Kidney (tissue), 14 donors: Measurements from ENCODE around the gene MEI1. TPM values are rescaled to one million over a fixed set of nuclear protein-coding genes. Genes with fewer than 3 reads are reported as not detected.

Experiments used
- DNase-seq, 5 donors: peaks; one replicate each; pipeline ENCODE4 v3.0.0-alpha.2; 2013 to 2020
- FAIRE-seq: peaks from 2 replicates; lab custom pipeline; 2012; peaks lifted over from hg19 to GRCh38; lab: Jason Lieb, UNC
- H3K27ac ChIP-seq, 2 donors: one replicate each; pipeline ENCODE4 v1.7.0; 2013; ENCODE audit warnings: low read depth in 2 of 2, low read length in 2 of 2, inconsistent platforms in 1 of 2
- H3K27me3 ChIP-seq: one replicate; pipeline ENCODE4 v1.7.1; 2013; ENCODE audit warnings: low read length, inconsistent platforms; ENCODE audit not compliant: control insufficient read depth, insufficient read depth
- H3K36me3 ChIP-seq, 3 donors: one replicate each; pipeline versions ENCODE4 v1.7.0 to v1.7.1; 2013; ENCODE audit warnings: low read length in 3 of 3, control low read depth in 1 of 3, inconsistent platforms in 1 of 3; ENCODE audit not compliant: insufficient read depth in 3 of 3, control insufficient read depth in 2 of 3
- H3K4me1 ChIP-seq, 3 donors: one replicate each; pipeline versions ENCODE4 v1.7.0 to v1.7.1; 2013; ENCODE audit warnings: low read length in 3 of 3, inconsistent platforms in 1 of 3, low read depth in 1 of 3; ENCODE audit not compliant: control insufficient read depth in 2 of 3, insufficient read depth in 2 of 3
- H3K4me3 ChIP-seq, 3 donors: one replicate each; pipeline versions ENCODE4 v1.7.0 to v1.8.1; 2013; ENCODE audit warnings: low read length in 3 of 3, control low read depth in 1 of 3, inconsistent platforms in 1 of 3
- H3K9ac ChIP-seq, 3 donors: one replicate each; pipeline versions ENCODE4 v1.7.0 to v1.7.1; 2013; ENCODE audit warnings: low read length in 3 of 3, control low read depth in 1 of 3, inconsistent platforms in 1 of 3
- H3K9me3 ChIP-seq, 3 donors: one replicate each; pipeline versions ENCODE4 v1.7.0 to v1.7.1; 2013; ENCODE audit warnings: low read length in 3 of 3, control low read depth in 1 of 3, inconsistent platforms in 1 of 3; ENCODE audit not compliant: control insufficient read depth in 2 of 3, insufficient read depth in 1 of 3
- CTCF ChIP-seq: IDR thresholded peaks from 3 replicates; pipeline ENCODE4 v1.5.1; 2012; ENCODE audit warnings: mild to moderate bottlenecking, moderate library complexity, borderline replicate concordance; ENCODE audit not compliant: insufficient read depth; ENCODE audit errors: extremely low read depth
- intact Hi-C: fragments of 100-400 bp; cut with DNase I; formaldehyde crosslinking; loops from one replicate; pipeline ENCODE4 v1.11.1; 2022
- polyA plus RNA-seq: library from polyadenylated mRNA; stranded (reverse); fragments of 350-450 nt; fragmentation: Illumina TruSeq; extraction: RNeasy Lipid Tissue Mini Kit (QIAGEN cat#74804); gene quantifications from one replicate; pipeline ENCODE4 v1.2.3, GENCODE V29; 2014; ENCODE audit warnings: low read depth, low replicate concordance; ENCODE audit not compliant: insufficient read depth
- total RNA-seq: library from RNA; stranded (reverse); fragmentation: NEBNext Ultra II Directional; extraction: Animal tissue kit (Norgen Biotek cat#: 25700); gene quantifications from one replicate; pipeline ENCODE4 v1.2.1, GENCODE V29; 2021
- donor health status: control.
- donor health status: control.
- donor health status: control.
- donor health status: control.
- donor health status: control.
- donor health status: DM: yes; HTN: yes; CAD: no.
- donor health status: Normal renal cell carcinoma (clear cell type).

MEI1 gene
- total and polyA plus RNA-seq, 2 donors from 2014 or later, result 2.4 to 14.6 TPM

- Histone ChIP-seq H3K36me3 (peaks cover 0 to 2% (median 0%) of the 10 kb centered on the region in 3 donors), H3K9ac (no peak overlapping the region), H3K27ac (no peak overlapping the region), H3K4me1 (peaks cover 0 to 28% (median 14%) of the 10 kb centered on the region in 3 donors), H3K4me3 (no peak overlapping the region), H3K27me3 (no peaks in the 10 kb centered on the region), H3K9me3 (no peaks in the 10 kb centered on the region)
- DNase-seq (no peak), FAIRE-seq (no peak)
- TF ChIP-seq CTCF, result no peak
- intact Hi-C loops, result no loop called here
Measured at GRCh38 chr22:41842996-41843970, 144.0 kb downstream of the MEI1 start.

- Histone ChIP-seq H3K4me1 (peaks cover 0 to 29% (median 14%) of the 10 kb centered on the region in 3 donors), H3K36me3 (peaks cover 0 to 2% (median 0%) of the 10 kb centered on the region in 3 donors), H3K4me3 (no peak overlapping the region), H3K27ac (peak overlapping the region in 1 of 2 donors; percentile 13), H3K27me3 (no peaks in the 10 kb centered on the region), H3K9ac (no peak overlapping the region), H3K9me3 (no peaks in the 10 kb centered on the region)
- DNase-seq (no peak), FAIRE-seq (no peak)
- TF ChIP-seq CTCF, result no peak
- intact Hi-C loops, result no loop called here
Measured at GRCh38 chr22:41844036-41844435, 144.7 kb downstream of the MEI1 start.

GRCh38 chr22:41844513-41844912 lies 145.2 kb downstream of the MEI1 start:
- TF ChIP-seq CTCF, result no peak
- Histone ChIP-seq H3K27me3 (no peaks in the 10 kb centered on the region), H3K9me3 (no peaks in the 10 kb centered on the region), H3K4me3 (no peak overlapping the region), H3K9ac (no peak overlapping the region), H3K36me3 (peaks cover 0 to 2% (median 0%) of the 10 kb centered on the region in 3 donors), H3K4me1 (peaks cover 0 to 29% (median 14%) of the 10 kb centered on the region in 3 donors), H3K27ac (peak overlapping the region in 1 of 2 donors; percentile 13)
- no peak for DNase-seq
- intact Hi-C loops, result no loop called here
- FAIRE-seq, result no peak
